ENCODE results near the gene PHKA1. TPM values are rescaled to one million over a fixed set of nuclear protein-coding genes. Genes with fewer than 3 reads are reported as not detected.
A peak's percentile ranks its signal among the peaks of the same experiment; 100 is the strongest.
"Not testable (repeated sequence)": the region's sequence is repeated elsewhere in the genome, so short reads cannot be mapped to it uniquely, and the experiment has no call there.

Gene PHKA1
- polyA plus RNA-seq (ENCODE audit: insufficient read length in 12 of 12) = 1 to 10 TPM in 10 of 12 donors, not detected in 2; 2.9 to 5.2 (median 3.6) TPM
- long read RNA-seq, donor 1 = 0 reads
- long read RNA-seq, donor 2 = 0 reads
- long read RNA-seq, donor 3, full-length matches to known transcripts = 1 of 1 reads
- long read RNA-seq, donor 3, partial matches to known transcripts = 0 of 1 reads
- long read RNA-seq, donor 3, other reads (novel, unspliced or antisense) = 0 of 1 reads
- long read RNA-seq, donor 4 = 0 reads
- long read RNA-seq, donor 5 = 0 reads
- long read RNA-seq, donor 6 = 0 reads
- long read RNA-seq, donor 7 = 0 reads
- long read RNA-seq, donor 8, full-length matches to known transcripts = 1 of 1 reads
- long read RNA-seq, donor 8, partial matches to known transcripts = 0 of 1 reads
- long read RNA-seq, donor 8, other reads (novel, unspliced or antisense) = 0 of 1 reads
- long read RNA-seq, donor 9 = 0 reads
- long read RNA-seq, donor 10 = 0 reads
- long read RNA-seq, donor 11 = 0 reads

GRCh38 chrX:72713599-72714477 lies at the start of gene PHKA1:
Gene PHKA1 (minus strand): TSS chrX:72714306. CDS start chrX:72713880, 426 bp downstream.
- DNase-seq = peak; percentile 25

- DNase-seq = not testable (repeated sequence)
Measured at GRCh38 chrX:72760454-72760853, 46.3 kb upstream of the PHKA1 start.

GRCh38 chrX:72748545-72748944 lies 34.4 kb upstream of the PHKA1 start:
- not testable (repeated sequence) for DNase-seq

- DNase-seq = not testable (repeated sequence)
Measured at GRCh38 chrX:72745546-72745945, 31.4 kb upstream of the PHKA1 start.

- DNase-seq = no peak
Measured at GRCh38 chrX:72735561-72735960, 21.5 kb upstream of the PHKA1 start.

- DNase-seq = not testable (repeated sequence)
Measured at GRCh38 chrX:72733636-72734035, 19.5 kb upstream of the PHKA1 start.

GRCh38 chrX:72727846-72728245 lies 13.7 kb upstream of the PHKA1 start:
- no peak for DNase-seq

- no peak for DNase-seq
Measured at GRCh38 chrX:72716766-72717165, 2.7 kb upstream of the PHKA1 start.

- no peak for DNase-seq
Measured at GRCh38 chrX:72715546-72715945, 1.4 kb upstream of the PHKA1 start.

- peak; percentile 49 for DNase-seq
Measured at GRCh38 chrX:72714478-72714916, 391 bp upstream of the PHKA1 start.

GRCh38 chrX:72713130-72713529 lies 976 bp downstream of the PHKA1 start:
- DNase-seq = no peak

GRCh38 chrX:72712094-72712755 lies 1.9 kb downstream of the PHKA1 start:
- DNase-seq = no peak

GRCh38 chrX:72705814-72706213 lies 8.3 kb downstream of the PHKA1 start:
- DNase-seq = no peak

- DNase-seq = no peak
Measured at GRCh38 chrX:72705111-72705510, 9.0 kb downstream of the PHKA1 start.

GRCh38 chrX:72694170-72694569 lies 19.9 kb downstream of the PHKA1 start:
- DNase-seq = no peak

GRCh38 chrX:72693477-72693876 lies 20.6 kb downstream of the PHKA1 start:
- DNase-seq = no peak

GRCh38 chrX:72687396-72687795 lies 26.7 kb downstream of the PHKA1 start:
- DNase-seq = no peak

GRCh38 chrX:72685810-72686456 lies 28.2 kb downstream of the PHKA1 start:
- no peak for DNase-seq

GRCh38 chrX:72685018-72685417 lies 29.1 kb downstream of the PHKA1 start:
- no peak for DNase-seq

GRCh38 chrX:72683631-72684030 lies 30.5 kb downstream of the PHKA1 start:
- no peak for DNase-seq

- no peak for DNase-seq
Measured at GRCh38 chrX:72676465-72676864, 37.6 kb downstream of the PHKA1 start.

Measured in muscle of arm (tissue), 14 donors.